HFF-Myc (cell line): Measurements from ENCODE around the gene CASP9.
"Not testable (repeated sequence)": the region's sequence is repeated elsewhere in the genome, so short reads cannot be mapped to it uniquely, and the experiment has no call there.

Experiments
- DNase-seq: peaks from one replicate; pipeline ENCODE4 v3.0.0-alpha.2; 2011; ENCODE audit warnings: low read depth; ENCODE audit errors: extremely low read depth
- H3K4me3 ChIP-seq: replicated peaks from 2 replicates; pipeline ENCODE4 v1.5.1; 2011; ENCODE audit warnings: low read depth, mild to moderate bottlenecking, control low read depth, low read length
- TF ChIP-seq, protein P1 (sequence below): IDR thresholded peaks from 2 replicates; pipeline ENCODE4 v1.5.1; 2012; ENCODE audit warnings: mild to moderate bottlenecking, low read depth, low read length, control low read depth; ENCODE audit errors: missing control alignments

The CASP9 gene

GRCh38 chr1:15477646-15478212, 46.3 kb downstream of the CASP9 start:
- no peak for DNase-seq
- TF ChIP-seq, protein P1, sequence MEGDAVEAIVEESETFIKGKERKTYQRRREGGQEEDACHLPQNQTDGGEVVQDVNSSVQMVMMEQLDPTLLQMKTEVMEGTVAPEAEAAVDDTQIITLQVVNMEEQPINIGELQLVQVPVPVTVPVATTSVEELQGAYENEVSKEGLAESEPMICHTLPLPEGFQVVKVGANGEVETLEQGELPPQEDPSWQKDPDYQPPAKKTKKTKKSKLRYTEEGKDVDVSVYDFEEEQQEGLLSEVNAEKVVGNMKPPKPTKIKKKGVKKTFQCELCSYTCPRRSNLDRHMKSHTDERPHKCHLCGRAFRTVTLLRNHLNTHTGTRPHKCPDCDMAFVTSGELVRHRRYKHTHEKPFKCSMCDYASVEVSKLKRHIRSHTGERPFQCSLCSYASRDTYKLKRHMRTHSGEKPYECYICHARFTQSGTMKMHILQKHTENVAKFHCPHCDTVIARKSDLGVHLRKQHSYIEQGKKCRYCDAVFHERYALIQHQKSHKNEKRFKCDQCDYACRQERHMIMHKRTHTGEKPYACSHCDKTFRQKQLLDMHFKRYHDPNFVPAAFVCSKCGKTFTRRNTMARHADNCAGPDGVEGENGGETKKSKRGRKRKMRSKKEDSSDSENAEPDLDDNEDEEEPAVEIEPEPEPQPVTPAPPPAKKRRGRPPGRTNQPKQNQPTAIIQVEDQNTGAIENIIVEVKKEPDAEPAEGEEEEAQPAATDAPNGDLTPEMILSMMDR, result no peak
- no peak overlapping the region for H3K4me3 ChIP-seq

- TF ChIP-seq, protein P1, result no peak
- H3K4me3 ChIP-seq, result no peak overlapping the region
- no peak for DNase-seq
Observed at GRCh38 chr1:15476927-15477326, 47.1 kb downstream of the CASP9 start.

DNA sequence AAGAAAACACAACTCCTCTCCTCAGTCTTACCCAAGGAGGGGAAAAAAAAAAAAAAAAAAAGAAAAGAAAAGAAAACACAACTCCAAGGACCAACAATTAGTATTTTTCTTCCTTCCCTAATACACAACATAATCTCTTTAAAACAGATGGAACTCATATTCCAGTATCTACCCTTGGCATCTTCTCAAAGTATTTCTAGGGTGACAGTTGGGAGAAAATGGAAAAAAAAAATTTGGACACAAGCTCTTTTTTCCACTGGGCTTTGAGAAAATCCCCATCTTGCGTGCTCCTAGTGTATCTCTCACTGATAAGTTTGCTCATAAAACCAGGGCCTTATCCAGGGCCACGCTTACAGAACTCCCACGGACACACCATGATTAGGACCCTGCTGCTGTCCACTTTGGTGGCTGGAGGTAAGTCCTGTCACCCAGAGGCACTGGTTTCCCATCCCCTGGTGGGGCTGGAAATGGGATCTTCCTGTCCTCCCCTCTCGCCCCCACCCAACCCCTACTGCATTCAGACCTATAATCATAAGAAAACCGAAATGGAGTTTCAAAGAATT, 48.2 kb downstream of the CASP9 start, which contains the start of gene CELA2B:
Gene CELA2B (plus strand): TSS at position 353 of the 563 bp plus-strand sequence. CDS start 22 bp downstream, at position 375.
- DNase-seq, result no peak
- no peak within 1 kb of the TSS for H3K4me3 ChIP-seq
- TF ChIP-seq, protein P1, result no peak

GRCh38 chr1:15472587-15472986, 51.4 kb downstream of the CASP9 start:
- H3K4me3 ChIP-seq, result no peak overlapping the region
- TF ChIP-seq, protein P1, result no peak
- DNase-seq, result no peak

GRCh38 chr1:15471723-15472122, 52.3 kb downstream of the CASP9 start:
- H3K4me3 ChIP-seq, DNase-seq: not testable (repeated sequence)

- DNase-seq, H3K4me3 ChIP-seq: not testable (repeated sequence)
Observed at GRCh38 chr1:15471067-15471466, 52.9 kb downstream of the CASP9 start.

DNA sequence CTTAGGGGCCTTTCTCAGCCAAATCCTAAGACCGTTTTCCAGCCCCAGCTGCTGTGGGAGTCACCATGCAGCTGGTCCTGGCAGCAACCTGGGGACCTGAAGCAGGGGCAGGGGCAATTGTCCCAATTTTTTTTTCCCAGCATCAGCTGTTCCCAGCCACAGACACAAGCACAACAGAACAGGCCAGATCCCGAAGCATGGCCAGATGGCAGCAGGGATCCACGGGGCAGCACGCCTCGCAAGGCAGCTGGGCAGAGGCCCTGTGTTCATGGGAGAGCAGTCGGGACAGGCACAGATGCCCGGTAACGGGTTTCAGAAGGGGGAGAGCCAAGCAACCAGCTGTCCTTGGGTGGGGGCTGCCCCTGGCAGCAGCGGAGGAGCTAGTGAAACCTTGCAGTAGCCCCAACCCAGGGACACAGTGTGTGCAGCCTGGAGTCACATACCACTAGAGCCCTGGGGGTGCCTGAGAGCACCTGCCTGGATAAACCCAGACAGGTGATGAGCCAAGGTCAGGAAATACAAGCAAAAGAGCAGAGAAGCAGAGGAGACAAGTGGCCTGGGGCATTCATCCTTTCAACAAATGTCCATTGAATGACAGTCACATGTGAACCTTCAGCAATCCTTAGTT, 54.1 kb downstream of the CASP9 start:
- DNase-seq, H3K4me3 ChIP-seq: not testable (repeated sequence)

GRCh38 chr1:15469361-15469760, 54.7 kb downstream of the CASP9 start:
- TF ChIP-seq, protein P1, result no peak
- DNase-seq, result no peak
- H3K4me3 ChIP-seq, result no peak overlapping the region
